Measurements from ENCODE around the gene SLC50A1.

Gene SLC50A1

DNA sequence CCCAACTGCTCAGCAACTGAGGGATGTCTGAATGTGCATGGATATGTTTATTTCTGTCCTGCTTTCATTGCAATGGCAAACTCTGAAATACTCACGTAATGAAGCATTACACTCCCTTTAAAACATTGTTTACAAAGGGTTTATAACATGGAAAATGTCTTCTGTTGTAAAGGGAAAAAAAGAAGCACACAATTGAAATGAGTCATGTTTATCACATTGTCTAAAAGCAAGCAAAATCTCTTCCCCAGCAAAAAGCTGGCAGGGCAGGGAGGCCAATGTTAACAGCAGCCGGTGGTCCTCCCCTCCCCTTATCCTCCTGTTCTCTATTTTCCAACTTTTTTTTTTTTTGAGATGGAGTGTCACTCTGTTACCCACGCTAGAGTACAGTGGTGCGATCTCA is 11.9 kb upstream of the SLC50A1 start:
- Histone ChIP-seq H3K27ac (no peak overlapping the region), H4K20me1 (ENCODE audit: insufficient read depth) (no peaks in the 10 kb centered on the region), H2AFZ (ENCODE audit: low read depth) (no peak overlapping the region), H3K4me3 (IDR thresholded peaks at IDR 0.05; ENCODE audit: insufficient read depth, low read depth, low read length) (no peak overlapping the region), H3K36me3 (ENCODE audit: insufficient read depth) (no peaks in the 10 kb centered on the region), H3K4me2 (no peak overlapping the region), H3K9ac (no peak overlapping the region), H3K79me2 (ENCODE audit: insufficient read depth, low read depth) (no peaks in the 10 kb centered on the region), H3K4me1 (ENCODE audit: low read depth, poor library complexity, severe bottlenecking) (peaks cover 23% of the 10 kb centered on the region), H3K27me3 (ENCODE audit: insufficient read depth, low read depth) (peaks cover 100% of the 10 kb centered on the region)
- TF ChIP-seq, protein P1, sequence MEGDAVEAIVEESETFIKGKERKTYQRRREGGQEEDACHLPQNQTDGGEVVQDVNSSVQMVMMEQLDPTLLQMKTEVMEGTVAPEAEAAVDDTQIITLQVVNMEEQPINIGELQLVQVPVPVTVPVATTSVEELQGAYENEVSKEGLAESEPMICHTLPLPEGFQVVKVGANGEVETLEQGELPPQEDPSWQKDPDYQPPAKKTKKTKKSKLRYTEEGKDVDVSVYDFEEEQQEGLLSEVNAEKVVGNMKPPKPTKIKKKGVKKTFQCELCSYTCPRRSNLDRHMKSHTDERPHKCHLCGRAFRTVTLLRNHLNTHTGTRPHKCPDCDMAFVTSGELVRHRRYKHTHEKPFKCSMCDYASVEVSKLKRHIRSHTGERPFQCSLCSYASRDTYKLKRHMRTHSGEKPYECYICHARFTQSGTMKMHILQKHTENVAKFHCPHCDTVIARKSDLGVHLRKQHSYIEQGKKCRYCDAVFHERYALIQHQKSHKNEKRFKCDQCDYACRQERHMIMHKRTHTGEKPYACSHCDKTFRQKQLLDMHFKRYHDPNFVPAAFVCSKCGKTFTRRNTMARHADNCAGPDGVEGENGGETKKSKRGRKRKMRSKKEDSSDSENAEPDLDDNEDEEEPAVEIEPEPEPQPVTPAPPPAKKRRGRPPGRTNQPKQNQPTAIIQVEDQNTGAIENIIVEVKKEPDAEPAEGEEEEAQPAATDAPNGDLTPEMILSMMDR (conservative IDR thresholded peaks at IDR 0.05; ENCODE audit: low read depth, low read length), result no peak

DNA sequence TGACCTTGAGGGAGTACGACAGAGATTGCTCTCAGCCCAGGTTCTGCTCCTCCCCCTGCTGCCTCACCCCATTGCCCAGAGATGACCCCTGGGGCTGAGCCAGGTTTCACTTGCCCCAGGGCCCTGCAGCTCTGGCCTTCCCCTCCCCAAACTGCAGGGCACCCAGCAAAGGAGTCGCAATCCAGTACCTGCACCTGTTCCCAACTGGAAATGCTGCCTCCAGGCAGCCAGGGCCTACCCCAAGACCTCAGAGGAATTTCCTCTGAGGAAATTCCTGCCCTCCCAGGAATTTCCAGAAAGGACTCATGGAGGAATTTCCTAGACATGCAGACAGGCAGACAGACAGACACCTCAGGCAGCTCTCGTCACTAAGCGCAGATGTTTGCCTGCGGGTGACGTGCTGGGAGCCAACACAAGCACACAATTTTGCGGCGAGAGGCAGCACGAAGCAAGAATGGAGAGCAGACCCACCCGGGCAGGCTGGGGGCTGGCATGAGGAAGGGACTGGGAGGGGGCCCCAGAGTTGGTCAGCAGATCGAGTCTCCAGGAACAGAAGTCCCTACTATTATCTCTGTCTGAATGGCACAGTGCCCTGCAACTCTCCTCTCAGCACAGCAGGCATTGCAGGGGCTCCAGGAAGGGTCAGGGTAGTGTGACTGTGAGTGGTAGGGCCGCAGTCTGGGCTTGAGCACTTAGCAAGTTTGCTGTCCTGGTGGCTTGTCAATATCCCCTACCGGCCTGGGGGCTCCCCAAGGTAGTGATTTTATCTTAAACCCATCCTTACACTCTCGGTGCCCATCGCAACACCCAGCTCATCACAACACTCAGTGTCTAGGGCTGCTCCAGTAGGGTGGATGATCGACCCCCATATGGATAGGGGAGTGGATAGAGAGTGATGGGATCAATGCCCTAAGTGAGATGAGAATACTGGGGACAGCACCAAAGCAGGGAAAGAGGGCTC is 10.9 kb upstream of the SLC50A1 start:
- H3K4me1 ChIP-seq (ENCODE audit: low read depth, poor library complexity, severe bottlenecking), result peaks cover 26% of the 10 kb centered on the region
- H3K9ac ChIP-seq, result no peak overlapping the region
- no peak overlapping the region for H3K4me3 ChIP-seq (IDR thresholded peaks at IDR 0.05; ENCODE audit: insufficient read depth, low read depth, low read length)
- H3K27ac ChIP-seq, result no peak overlapping the region
- no peak overlapping the region for H2AFZ ChIP-seq (ENCODE audit: low read depth)
- no peaks in the 10 kb centered on the region for H4K20me1 ChIP-seq (ENCODE audit: insufficient read depth)
- TF ChIP-seq, protein P1 (conservative IDR thresholded peaks at IDR 0.05; ENCODE audit: low read depth, low read length), result no peak
- no peaks in the 10 kb centered on the region for H3K36me3 ChIP-seq (ENCODE audit: insufficient read depth)
- no peaks in the 10 kb centered on the region for H3K79me2 ChIP-seq (ENCODE audit: insufficient read depth, low read depth)
- no peak overlapping the region for H3K4me2 ChIP-seq
- H3K27me3 ChIP-seq (ENCODE audit: insufficient read depth, low read depth), result peaks cover 100% of the 10 kb centered on the region

DNA sequence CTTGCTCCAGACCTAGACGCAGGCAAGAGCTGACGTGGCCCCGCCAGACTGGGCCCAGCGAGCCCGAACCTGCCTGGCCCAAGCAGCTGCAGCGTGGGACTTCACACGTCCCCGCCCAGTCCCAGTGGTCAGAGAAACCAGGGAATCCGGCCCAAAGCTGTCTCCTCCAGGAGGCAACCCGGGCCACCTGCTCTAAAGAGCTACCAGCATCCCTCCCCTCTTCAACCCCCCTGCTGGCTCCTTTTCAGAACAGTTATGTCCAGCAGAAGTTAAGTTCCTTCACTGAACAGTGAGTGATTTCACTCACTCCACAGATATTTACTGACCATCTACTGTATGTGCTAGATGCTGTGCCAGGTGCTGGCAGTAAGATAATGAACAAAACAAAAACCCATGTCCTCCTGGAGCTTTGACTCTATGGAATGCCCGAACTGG is 10.1 kb upstream of the SLC50A1 start:
- Histone ChIP-seq H3K9ac (no peak overlapping the region), H3K4me3 (IDR thresholded peaks at IDR 0.05; ENCODE audit: insufficient read depth, low read depth, low read length) (no peak overlapping the region), H2AFZ (ENCODE audit: low read depth) (no peak overlapping the region), H3K27me3 (ENCODE audit: insufficient read depth, low read depth) (peaks cover 92% of the 10 kb centered on the region), H3K79me2 (ENCODE audit: insufficient read depth, low read depth) (no peaks in the 10 kb centered on the region), H3K4me2 (no peak overlapping the region), H3K27ac (no peak overlapping the region), H3K36me3 (ENCODE audit: insufficient read depth) (no peaks in the 10 kb centered on the region), H3K4me1 (ENCODE audit: low read depth, poor library complexity, severe bottlenecking) (peaks cover 26% of the 10 kb centered on the region), H4K20me1 (ENCODE audit: insufficient read depth) (no peaks in the 10 kb centered on the region)
- TF ChIP-seq, protein P1 (conservative IDR thresholded peaks at IDR 0.05; ENCODE audit: low read depth, low read length), result no peak

DNA sequence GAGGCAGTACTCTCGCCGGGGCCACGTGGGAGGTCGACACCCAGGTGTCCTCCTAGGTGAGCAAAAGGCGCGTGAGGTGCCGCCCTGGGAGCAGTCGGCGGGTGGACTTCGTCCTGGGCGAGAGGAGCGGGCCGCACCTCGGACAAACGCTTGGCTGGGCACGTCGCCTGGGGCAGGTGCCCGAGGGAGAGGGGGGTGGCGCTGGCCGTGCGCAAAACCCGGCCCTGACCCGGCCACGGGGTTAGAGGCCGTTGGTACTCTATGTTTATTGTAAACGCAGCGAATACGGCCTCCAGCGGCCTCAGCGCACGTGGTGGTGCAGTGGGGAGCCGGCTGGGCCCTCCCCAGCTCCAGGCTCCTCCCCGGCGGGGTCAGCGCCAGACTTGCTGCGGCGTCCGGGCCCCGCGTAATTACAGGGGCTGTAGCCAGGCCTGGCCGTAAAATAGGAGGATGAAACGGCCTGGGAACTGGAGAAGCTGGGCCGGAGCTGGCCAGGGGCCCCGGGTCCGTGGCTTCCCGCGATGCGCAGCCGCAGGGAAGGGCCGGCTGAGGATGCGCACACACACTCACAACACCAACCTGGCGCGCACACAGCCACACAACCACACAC is 9.6 kb upstream of the SLC50A1 start:
- H3K4me2 ChIP-seq, result no peak overlapping the region
- TF ChIP-seq, protein P1 (conservative IDR thresholded peaks at IDR 0.05; ENCODE audit: low read depth, low read length), result no peak
- no peak overlapping the region for H2AFZ ChIP-seq (ENCODE audit: low read depth)
- no peak overlapping the region for H3K4me3 ChIP-seq (IDR thresholded peaks at IDR 0.05; ENCODE audit: insufficient read depth, low read depth, low read length)
- no peaks in the 10 kb centered on the region for H4K20me1 ChIP-seq (ENCODE audit: insufficient read depth)
- H3K79me2 ChIP-seq (ENCODE audit: insufficient read depth, low read depth), result no peaks in the 10 kb centered on the region
- peaks cover 87% of the 10 kb centered on the region for H3K27me3 ChIP-seq (ENCODE audit: insufficient read depth, low read depth)
- H3K9ac ChIP-seq, result no peak overlapping the region
- no peak overlapping the region for H3K27ac ChIP-seq
- no peaks in the 10 kb centered on the region for H3K36me3 ChIP-seq (ENCODE audit: insufficient read depth)
- H3K4me1 ChIP-seq (ENCODE audit: low read depth, poor library complexity, severe bottlenecking), result peaks cover 26% of the 10 kb centered on the region
